A172 (cell line): Measurements from ENCODE around the gene ACTG1. TPM values are rescaled to one million over a fixed set of nuclear protein-coding genes. Genes with fewer than 3 reads are reported as not detected.

ENCODE experiments used
- DNase-seq: peaks from one replicate; pipeline ENCODE4 v3.0.0-alpha.2; 2015; ENCODE audit warnings: low spot score
- total RNA-seq: library from RNA; depleted of rRNA; stranded (reverse); fragments of >200 nt; shearing (Covaris generic); gene quantifications from 2 replicates; pipeline ENCODE4 v1.2.3, GENCODE V29; 2014; rRNA removed

Gene ACTG1
- total RNA-seq, 1 experiment from 2014 or later = 5,134 TPM

- no peak for DNase-seq
Measured at GRCh38 chr17:81464586-81464985, 48.0 kb downstream of the ACTG1 start.

GRCh38 chr17:81463506-81463905, 49.1 kb downstream of the ACTG1 start:
- DNase-seq = no peak

DNA sequence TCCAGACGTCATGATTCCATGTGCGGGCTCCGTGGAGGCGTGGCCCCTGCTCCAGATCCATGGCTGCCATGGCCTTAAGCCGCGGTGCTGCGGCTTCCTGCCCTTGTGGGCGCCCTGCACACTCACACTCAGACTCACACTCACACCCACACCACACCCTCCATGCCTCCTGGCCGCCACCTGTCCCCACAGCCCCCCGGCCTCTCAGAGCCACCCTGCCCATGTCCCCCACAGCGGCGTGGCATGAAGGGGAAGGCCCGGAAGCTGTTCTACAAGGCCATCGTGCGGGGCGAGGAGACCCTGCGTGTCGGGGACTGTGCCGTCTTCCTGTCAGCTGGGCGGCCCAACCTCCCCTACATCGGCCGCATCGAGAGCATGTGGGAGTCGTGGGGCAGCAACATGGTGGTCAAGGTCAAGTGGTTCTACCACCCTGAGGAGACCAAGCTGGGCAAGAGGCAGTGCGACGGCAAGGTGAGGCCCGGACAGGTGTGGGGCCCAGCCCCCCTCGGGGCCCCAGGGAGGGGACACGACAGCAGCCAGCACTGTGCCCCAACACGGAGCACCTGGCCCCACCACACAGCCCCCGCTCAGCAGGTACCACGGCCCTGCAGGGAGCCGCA, 50.0 kb downstream of the ACTG1 start:
- no peak for DNase-seq

DNA sequence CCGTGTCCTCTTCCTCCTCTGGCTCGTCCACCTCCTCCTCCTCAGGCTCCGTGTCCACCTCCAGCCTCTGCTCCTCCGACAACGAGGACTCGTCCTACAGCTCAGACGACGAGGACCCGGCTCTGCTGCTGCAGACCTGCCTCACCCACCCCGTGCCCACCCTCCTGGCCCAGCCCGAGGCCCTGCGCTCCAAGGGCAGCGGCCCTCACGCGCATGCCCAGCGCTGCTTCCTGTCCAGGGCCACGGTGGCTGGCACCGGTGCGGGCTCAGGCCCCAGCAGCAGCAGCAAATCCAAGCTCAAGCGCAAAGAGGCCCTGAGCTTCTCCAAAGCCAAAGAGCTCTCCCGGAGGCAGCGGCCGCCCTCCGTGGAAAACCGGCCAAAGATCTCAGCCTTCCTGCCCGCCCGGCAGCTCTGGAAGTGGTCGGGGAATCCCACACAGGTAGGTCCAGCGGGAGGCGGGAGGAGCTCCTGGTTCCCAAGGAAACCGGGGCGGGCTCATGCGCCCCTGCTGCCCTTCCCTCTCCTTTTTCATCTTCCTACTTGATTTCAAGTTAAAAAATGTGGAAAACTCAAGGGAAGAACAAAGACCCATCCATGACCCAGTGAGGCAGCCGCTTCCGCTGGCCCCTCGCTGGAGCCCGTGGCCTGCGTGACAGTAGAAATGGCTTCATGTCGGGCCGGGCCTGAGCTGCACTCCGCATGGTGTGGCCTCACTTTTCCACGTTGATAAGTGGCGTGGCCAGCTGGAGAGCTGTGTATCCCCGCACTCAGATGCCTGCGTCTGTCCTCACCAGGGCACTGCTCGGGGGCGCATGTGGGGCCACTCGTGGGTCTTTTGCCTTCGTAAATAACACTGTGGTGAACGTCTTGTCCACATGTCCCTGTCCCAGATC, 50.7 kb downstream of the ACTG1 start:
- DNase-seq = no peak

GRCh38 chr17:81460856-81461460, 51.6 kb downstream of the ACTG1 start:
- no peak for DNase-seq

Other genes with a start within 250 kb of the ACTG1 start
- gene SLC38A10, start 217.5 kb downstream of the ACTG1 start, total RNA-seq = 57.8 and 71.5 TPM in 2 replicates
- gene BAHCC1, start 117.3 kb downstream of the ACTG1 start, total RNA-seq = 0.95 and 2.0 TPM in 2 replicates
- 0.81 and 1.7 TPM in 2 replicates for gene FSCN2, start 15.6 kb upstream of the ACTG1 start, total RNA-seq
- gene FAAP100, start 39.6 kb upstream of the ACTG1 start, total RNA-seq = 29.7 and 39.9 TPM in 2 replicates
- gene NPLOC4, start 124.3 kb upstream of the ACTG1 start, total RNA-seq = 89.3 and 93.9 TPM in 2 replicates
- 5.7 and 6.8 TPM in 2 replicates for gene TSPAN10, start 124.4 kb upstream of the ACTG1 start, total RNA-seq
- gene PDE6G, start 143.7 kb upstream of the ACTG1 start, total RNA-seq = 1.1 and 2.0 TPM in 2 replicates
- gene OXLD1, start 153.8 kb upstream of the ACTG1 start, total RNA-seq = 42.0 and 58.8 TPM in 2 replicates
- gene CCDC137, start 153.9 kb upstream of the ACTG1 start, total RNA-seq = 18.5 and 21.7 TPM in 2 replicates
- gene ARL16, start 171.0 kb upstream of the ACTG1 start, total RNA-seq = 41.0 and 45.6 TPM in 2 replicates
- gene HGS, start 171.2 kb upstream of the ACTG1 start, total RNA-seq = 144 and 199 TPM in 2 replicates
- gene MRPL12, start 190.6 kb upstream of the ACTG1 start, total RNA-seq = 32.3 and 37.0 TPM in 2 replicates
- gene SLC25A10, start 199.5 kb upstream of the ACTG1 start, total RNA-seq = 81.5 and 101 TPM in 2 replicates